A673 (cell line): Measurements from ENCODE around the gene FCHO1. TPM values are rescaled to one million over a fixed set of nuclear protein-coding genes. Genes with fewer than 3 reads are reported as not detected.

ENCODE experiments used
- BruUV-seq: library from RNA; stranded (reverse); fragments of 400-500 nt; replicated peaks from 2 replicates; lab custom pipeline; 2021; lab: Mats Ljungman, UMichigan
- CTCF ChIA-PET: fragments of 300-600 bp; sonication (Branson Sonifier 250); formaldehyde crosslinking; loops from one replicate; lab custom pipeline; 2022; ENCODE audit warnings: antibody characterized with exemption; lab: Charles Lee
- POLR2A ChIA-PET: fragments of 300-600 bp; sonication (Branson Sonifier 250); formaldehyde crosslinking; loops from one replicate; lab custom pipeline; 2022; ENCODE audit warnings: antibody characterized with exemption; ENCODE audit not compliant: low non-redundant PET; lab: Charles Lee
- DNase-seq: peaks from one replicate; pipeline ENCODE4 v3.0.0-alpha.2; 2015; ENCODE audit warnings: low spot score
- H3K27ac ChIP-seq: fragments of 200-600 bp; sonication (generic); 2 replicates; pipeline ENCODE4 v1.5.1; 2016; ENCODE audit warnings: mixed run types, low read depth, mild to moderate bottlenecking, mixed read lengths, antibody characterized with exemption, low read length; ENCODE audit not compliant: poor library complexity, severe bottlenecking
- H3K27me3 ChIP-seq: fragments of 200-600 bp; sonication (generic); replicated peaks from 2 replicates; pipeline ENCODE4 v1.6.1; 2017; ENCODE audit warnings: mixed run types, low read depth, mild to moderate bottlenecking, mixed read lengths, antibody characterized with exemption, low read length; ENCODE audit not compliant: insufficient read depth, poor library complexity
- H3K36me3 ChIP-seq: fragments of 200-600 bp; sonication (generic); 2 replicates; pipeline ENCODE4 v1.6.1; 2016; ENCODE audit warnings: mixed run types, mild to moderate bottlenecking, mixed read lengths, antibody characterized with exemption, low read length; ENCODE audit not compliant: insufficient read depth, poor library complexity, severe bottlenecking
- H3K4me1 ChIP-seq: fragments of 200-600 bp; sonication (generic); 2 replicates; pipeline ENCODE4 v1.6.1; 2017; ENCODE audit warnings: mixed run types, mild to moderate bottlenecking, mixed read lengths, antibody characterized with exemption, low read length; ENCODE audit not compliant: insufficient read depth, poor library complexity, severe bottlenecking
- H3K4me3 ChIP-seq: fragments of 200-600 bp; sonication (generic); 2 replicates; pipeline ENCODE4 v1.5.1; 2016; ENCODE audit warnings: low read depth, mixed run types, mild to moderate bottlenecking, mixed read lengths, low read length; ENCODE audit not compliant: poor library complexity, severe bottlenecking
- H3K9me3 ChIP-seq: fragments of 200-600 bp; sonication (generic); 2 replicates; pipeline ENCODE4 v1.6.1; 2016; ENCODE audit warnings: mixed run types, low read depth, mild to moderate bottlenecking, mixed read lengths, antibody characterized with exemption, low read length; ENCODE audit not compliant: poor library complexity, severe bottlenecking
- CTCF ChIP-seq: fragments of 300-800, 200-600 bp; sonication (generic); conservative IDR thresholded peaks from 2 replicates; pipeline ENCODE4 v1.5.1; 2017; ENCODE audit warnings: low read depth, mild to moderate bottlenecking, antibody characterized with exemption, low read length, moderate library complexity, mixed read lengths
- EZH2 ChIP-seq: fragments of 200-600 bp; sonication (generic); IDR thresholded peaks from 2 replicates; pipeline ENCODE4 v1.6.1; 2017; ENCODE audit warnings: borderline replicate concordance, low read depth, mild to moderate bottlenecking, mixed read lengths, antibody characterized with exemption, low read length; ENCODE audit not compliant: poor library complexity, severe bottlenecking
- intact Hi-C: fragments of 100-400 bp; cut with micrococcal nuclease; formaldehyde crosslinking; loops from one replicate; pipeline ENCODE4 v1.10.0; 2022; ENCODE audit not compliant: unreplicated experiment
- total RNA-seq: library from RNA; stranded (reverse); gene quantifications from 2 replicates; pipeline ENCODE4 v1.2.3, GENCODE V29; 2021

FCHO1 gene
- total RNA-seq, 1 experiment from 2014 or later, result 2.1 TPM

- H3K27ac ChIP-seq, result no peak overlapping the region
- ChIA-PET POLR2A (no interaction called here), CTCF (interaction anchor here (0.5 kb wide), 1 partner anchor 126 kb away, joined by 4 read pairs; no protein-coding TSS in a partner anchor)
- BruUV-seq, result no TSS peak
- H3K27me3 ChIP-seq, result no peaks in the 10 kb centered on the region
- no peak overlapping the region for H3K4me3 ChIP-seq
- DNase-seq, result no peak
- H3K36me3 ChIP-seq, result peaks cover 55% of the 10 kb centered on the region
- intact Hi-C loops, result no loop called here
- H3K4me1 ChIP-seq, result no peaks in the 10 kb centered on the region
- H3K9me3 ChIP-seq, result peaks cover 6% of the 10 kb centered on the region
- no peak for TF ChIP-seq CTCF
- no peak for TF ChIP-seq EZH2
These were observed 18.1 kb upstream of the FCHO1 start for GRCh38 chr19:17733127-17733526.

- Histone ChIP-seq H3K36me3 (peaks cover 49% of the 10 kb centered on the region), H3K9me3 (peaks cover 6% of the 10 kb centered on the region), H3K4me1 (peaks cover 4% of the 10 kb centered on the region), H3K27ac (no peak overlapping the region), H3K4me3 (no peak overlapping the region), H3K27me3 (no peaks in the 10 kb centered on the region)
- TF ChIP-seq EZH2, result no peak
- no peak for TF ChIP-seq CTCF
- CTCF ChIA-PET, result no interaction called here
- no peak for DNase-seq
- intact Hi-C loops, result no loop called here
- POLR2A ChIA-PET, result no interaction called here
- BruUV-seq, result no TSS peak
These were observed 17.1 kb upstream of the FCHO1 start for GRCh38 chr19:17734146-17734545.

- no peak for TF ChIP-seq CTCF
- TF ChIP-seq EZH2, result no peak
- POLR2A ChIA-PET, result no interaction called here
- no peaks in the 10 kb centered on the region for H3K27me3 ChIP-seq
- CTCF ChIA-PET, result no interaction called here
- no TSS peak for BruUV-seq
- no peak for DNase-seq
- H3K27ac ChIP-seq, result no peak overlapping the region
- H3K9me3 ChIP-seq, result peaks cover 6% of the 10 kb centered on the region
- H3K36me3 ChIP-seq, result peaks cover 38% of the 10 kb centered on the region
- no peak overlapping the region for H3K4me3 ChIP-seq
- peaks cover 12% of the 10 kb centered on the region for H3K4me1 ChIP-seq
- intact Hi-C loops, result no loop called here
These were observed 15.9 kb upstream of the FCHO1 start for GRCh38 chr19:17735410-17735809.
